ENCODE results near the gene ATP1A4. TPM values are rescaled to one million over a fixed set of nuclear protein-coding genes. Genes with fewer than 3 reads are reported as not detected.

Gene ATP1A4
- total and polyA plus RNA-seq, 2 experiments from 2014 or later = not detected

GRCh38 chr1:160227561-160227960 lies 76.2 kb downstream of the ATP1A4 start:
- Histone ChIP-seq H3K9me3 (ENCODE audit: low read depth) (no peaks in the 10 kb centered on the region), H3K4me2 (ENCODE audit: unreplicated experiment) (no peak overlapping the region), H3K36me3 (ENCODE audit: low read depth) (peaks cover 70% of the 10 kb centered on the region), H3K9ac (no peak overlapping the region), H3K4me1 (ENCODE audit: insufficient read depth) (no peaks in the 10 kb centered on the region), H3K4me3 (no peak overlapping the region), H4K20me1 (ENCODE audit: insufficient read depth) (no peaks in the 10 kb centered on the region), H3K9me2 (ENCODE audit: insufficient read depth) (no peaks in the 10 kb centered on the region), H3F3A (ENCODE audit: insufficient read depth) (no peaks in the 10 kb centered on the region), H3K27ac (no peak overlapping the region), H2AFZ (no peak overlapping the region), H3K27me3 (replicated peaks; ENCODE audit: insufficient read depth) (no peaks in the 10 kb centered on the region), H3K79me2 (ENCODE audit: insufficient read depth) (no peaks in the 10 kb centered on the region)
- TF ChIP-seq EZH2 (IDR thresholded peaks at IDR 0.05; ENCODE audit: insufficient read depth, poor library complexity, severe bottlenecking) (no peak), EZH2phosphoT487 (IDR thresholded peaks at IDR 0.05; ENCODE audit: insufficient read depth, low read depth) (no peak)
- DNase-seq = no peak
- in situ Hi-C loops (cut with MboI) = no loop called here
- 100% methylated on average over 1 of the region's 1 CpG for WGBS, 2 experiments (ENCODE audit: low coverage in 1 of 2, low lambda C conversion rate in 2 of 2, missing lambda C conversion rate in 2 of 2)

- no peak for DNase-seq
- no peaks in the 10 kb centered on the region for H3K79me2 ChIP-seq (ENCODE audit: insufficient read depth)
- H3K27me3 ChIP-seq (replicated peaks; ENCODE audit: insufficient read depth) = no peaks in the 10 kb centered on the region
- no peak overlapping the region for H3K4me2 ChIP-seq (ENCODE audit: unreplicated experiment)
- no peaks in the 10 kb centered on the region for H3F3A ChIP-seq (ENCODE audit: insufficient read depth)
- no peak for TF ChIP-seq EZH2 (IDR thresholded peaks at IDR 0.05; ENCODE audit: insufficient read depth, poor library complexity, severe bottlenecking)
- no peak for TF ChIP-seq EZH2phosphoT487 (IDR thresholded peaks at IDR 0.05; ENCODE audit: insufficient read depth, low read depth)
- no peaks in the 10 kb centered on the region for H4K20me1 ChIP-seq (ENCODE audit: insufficient read depth)
- in situ Hi-C loops (cut with MboI) = no loop called here
- H2AFZ ChIP-seq = no peak overlapping the region
- no peaks in the 10 kb centered on the region for H3K4me1 ChIP-seq (ENCODE audit: insufficient read depth)
- no peaks in the 10 kb centered on the region for H3K9me2 ChIP-seq (ENCODE audit: insufficient read depth)
- H3K36me3 ChIP-seq (ENCODE audit: low read depth) = peaks cover 68% of the 10 kb centered on the region
- no peak overlapping the region for H3K4me3 ChIP-seq
- H3K9me3 ChIP-seq (ENCODE audit: low read depth) = no peaks in the 10 kb centered on the region
- H3K27ac ChIP-seq = no peak overlapping the region
- no peak overlapping the region for H3K9ac ChIP-seq
Observed at GRCh38 chr1:160228431-160228830, 77.0 kb downstream of the ATP1A4 start.

DNA sequence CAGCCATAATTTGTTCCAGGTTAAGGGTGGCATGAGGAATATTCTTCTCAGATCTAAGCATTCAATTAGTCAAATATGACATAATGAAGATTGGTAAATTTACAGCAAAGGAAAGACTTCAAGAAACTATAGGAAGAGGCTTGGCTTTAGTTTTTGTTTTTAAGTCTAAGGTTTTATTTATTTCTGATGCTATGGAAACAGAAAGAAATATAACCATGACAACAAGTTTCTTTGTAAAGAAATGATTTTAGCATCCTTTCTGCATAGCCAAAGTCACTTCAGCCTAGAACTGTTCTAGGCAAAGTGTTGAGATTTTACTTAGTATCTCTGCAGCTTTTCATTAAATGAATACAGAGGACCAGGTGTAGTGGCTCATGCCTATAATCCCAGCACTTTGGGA lies 81.5 kb downstream of the ATP1A4 start:
- H3K9me3 ChIP-seq (ENCODE audit: low read depth) = no peaks in the 10 kb centered on the region
- H3K27ac ChIP-seq = no peak overlapping the region
- H3K9me2 ChIP-seq (ENCODE audit: insufficient read depth) = no peaks in the 10 kb centered on the region
- H3K79me2 ChIP-seq (ENCODE audit: insufficient read depth) = no peaks in the 10 kb centered on the region
- H3K4me3 ChIP-seq = no peak overlapping the region
- no peaks in the 10 kb centered on the region for H3K4me1 ChIP-seq (ENCODE audit: insufficient read depth)
- H3K9ac ChIP-seq = no peak overlapping the region
- DNase-seq = no peak
- H3F3A ChIP-seq (ENCODE audit: insufficient read depth) = no peaks in the 10 kb centered on the region
- peaks cover 55% of the 10 kb centered on the region for H3K36me3 ChIP-seq (ENCODE audit: low read depth)
- H3K27me3 ChIP-seq (replicated peaks; ENCODE audit: insufficient read depth) = no peaks in the 10 kb centered on the region
- TF ChIP-seq EZH2phosphoT487 (IDR thresholded peaks at IDR 0.05; ENCODE audit: insufficient read depth, low read depth) (no peak), EZH2 (IDR thresholded peaks at IDR 0.05; ENCODE audit: insufficient read depth, poor library complexity, severe bottlenecking) (no peak)
- H2AFZ ChIP-seq = no peak overlapping the region
- H3K4me2 ChIP-seq (ENCODE audit: unreplicated experiment) = no peak overlapping the region
- in situ Hi-C loops (cut with MboI) = no loop called here
- H4K20me1 ChIP-seq (ENCODE audit: insufficient read depth) = no peaks in the 10 kb centered on the region

Other genes with a start within 250 kb of the ATP1A4 start
- 360 and 400 TPM in 2 replicates for gene TAGLN2, start 226.1 kb upstream of the ATP1A4 start, total RNA-seq (2014; rRNA removed; shearing (Covaris generic))
- gene TAGLN2, start 226.1 kb upstream of the ATP1A4 start, polyA plus RNA-seq (2016; fragmentation: Nextera tagmentation; extraction: Ambion mirVana) = 692 and 713 TPM in 2 replicates
- gene IGSF9, start 206.0 kb upstream of the ATP1A4 start, total RNA-seq (2014; rRNA removed; shearing (Covaris generic)) = not detected in 2 replicates
- 0.13 TPM in 1 of 2 replicates, not detected in the other for gene IGSF9, start 206.0 kb upstream of the ATP1A4 start, polyA plus RNA-seq (2016; fragmentation: Nextera tagmentation; extraction: Ambion mirVana)
- not detected in 2 replicates for gene SLAMF9, start 197.4 kb upstream of the ATP1A4 start, total RNA-seq (2014; rRNA removed; shearing (Covaris generic))
- gene SLAMF9, start 197.4 kb upstream of the ATP1A4 start, polyA plus RNA-seq (2016; fragmentation: Nextera tagmentation; extraction: Ambion mirVana) = 0.48 and 0.51 TPM in 2 replicates
- gene PIGM, start 119.6 kb upstream of the ATP1A4 start, total RNA-seq (2014; rRNA removed; shearing (Covaris generic)) = 4.8 and 5.5 TPM in 2 replicates
- 5.4 and 5.7 TPM in 2 replicates for gene PIGM, start 119.6 kb upstream of the ATP1A4 start, polyA plus RNA-seq (2016; fragmentation: Nextera tagmentation; extraction: Ambion mirVana)
- not detected in 2 replicates for gene KCNJ10, start 81.4 kb upstream of the ATP1A4 start, total RNA-seq (2014; rRNA removed; shearing (Covaris generic))
- gene KCNJ10, start 81.4 kb upstream of the ATP1A4 start, polyA plus RNA-seq (2016; fragmentation: Nextera tagmentation; extraction: Ambion mirVana) = not detected in 2 replicates
- 0.13 TPM in 1 of 2 replicates, not detected in the other for gene KCNJ9, start 70.1 kb upstream of the ATP1A4 start, total RNA-seq (2014; rRNA removed; shearing (Covaris generic))
- gene KCNJ9, start 70.1 kb upstream of the ATP1A4 start, polyA plus RNA-seq (2016; fragmentation: Nextera tagmentation; extraction: Ambion mirVana) = not detected in 2 replicates
- gene IGSF8, start 53.0 kb upstream of the ATP1A4 start, total RNA-seq (2014; rRNA removed; shearing (Covaris generic)) = 43.3 and 52.2 TPM in 2 replicates
- gene IGSF8, start 53.0 kb upstream of the ATP1A4 start, polyA plus RNA-seq (2016; fragmentation: Nextera tagmentation; extraction: Ambion mirVana) = 32.9 and 34.6 TPM in 2 replicates
- 0.11 and 0.13 TPM in 2 replicates for gene ATP1A2, start 35.8 kb upstream of the ATP1A4 start, total RNA-seq (2014; rRNA removed; shearing (Covaris generic))
- gene ATP1A2, start 35.8 kb upstream of the ATP1A4 start, polyA plus RNA-seq (2016; fragmentation: Nextera tagmentation; extraction: Ambion mirVana) = 0.14 and 0.30 TPM in 2 replicates
- 0.11 and 0.51 TPM in 2 replicates for gene CASQ1, start 39.0 kb downstream of the ATP1A4 start, total RNA-seq (2014; rRNA removed; shearing (Covaris generic))
- 0.10 TPM in 1 of 2 replicates, not detected in the other for gene CASQ1, start 39.0 kb downstream of the ATP1A4 start, polyA plus RNA-seq (2016; fragmentation: Nextera tagmentation; extraction: Ambion mirVana)
- 368 and 415 TPM in 2 replicates for gene PEA15, start 53.8 kb downstream of the ATP1A4 start, total RNA-seq (2014; rRNA removed; shearing (Covaris generic))
- 638 and 651 TPM in 2 replicates for gene PEA15, start 53.8 kb downstream of the ATP1A4 start, polyA plus RNA-seq (2016; fragmentation: Nextera tagmentation; extraction: Ambion mirVana)
- gene DCAF8, start 110.9 kb downstream of the ATP1A4 start, total RNA-seq (2014; rRNA removed; shearing (Covaris generic)) = 58.9 and 79.7 TPM in 2 replicates
- gene DCAF8, start 110.9 kb downstream of the ATP1A4 start, polyA plus RNA-seq (2016; fragmentation: Nextera tagmentation; extraction: Ambion mirVana) = 78.9 and 80.4 TPM in 2 replicates
- gene PEX19, start 133.5 kb downstream of the ATP1A4 start, total RNA-seq (2014; rRNA removed; shearing (Covaris generic)) = 48.4 and 52.4 TPM in 2 replicates
- gene PEX19, start 133.5 kb downstream of the ATP1A4 start, polyA plus RNA-seq (2016; fragmentation: Nextera tagmentation; extraction: Ambion mirVana) = 38.9 and 43.9 TPM in 2 replicates
- gene COPA, start 191.6 kb downstream of the ATP1A4 start, total RNA-seq (2014; rRNA removed; shearing (Covaris generic)) = 212 and 214 TPM in 2 replicates
- 194 and 200 TPM in 2 replicates for gene COPA, start 191.6 kb downstream of the ATP1A4 start, polyA plus RNA-seq (2016; fragmentation: Nextera tagmentation; extraction: Ambion mirVana)
- gene NCSTN, start 191.8 kb downstream of the ATP1A4 start, total RNA-seq (2014; rRNA removed; shearing (Covaris generic)) = 104 and 110 TPM in 2 replicates
- 138 and 147 TPM in 2 replicates for gene NCSTN, start 191.8 kb downstream of the ATP1A4 start, polyA plus RNA-seq (2016; fragmentation: Nextera tagmentation; extraction: Ambion mirVana)
- not detected in 2 replicates for gene NHLH1, start 215.5 kb downstream of the ATP1A4 start, total RNA-seq (2014; rRNA removed; shearing (Covaris generic))
- gene NHLH1, start 215.5 kb downstream of the ATP1A4 start, polyA plus RNA-seq (2016; fragmentation: Nextera tagmentation; extraction: Ambion mirVana) = 0.16 and 0.31 TPM in 2 replicates
- gene VANGL2, start 249.0 kb downstream of the ATP1A4 start, total RNA-seq (2014; rRNA removed; shearing (Covaris generic)) = not detected in 2 replicates
- not detected in 2 replicates for gene VANGL2, start 249.0 kb downstream of the ATP1A4 start, polyA plus RNA-seq (2016; fragmentation: Nextera tagmentation; extraction: Ambion mirVana)